ENCODE results near the gene PRKAG2. TPM values are rescaled to one million over a fixed set of nuclear protein-coding genes. Genes with fewer than 3 reads are reported as not detected.
"Not testable (repeated sequence)": the region's sequence is repeated elsewhere in the genome, so short reads cannot be mapped to it uniquely, and the experiment has no call there.

The PRKAG2 gene
- 15.7 and 17.3 TPM in 2 replicates for total RNA-seq

DNA sequence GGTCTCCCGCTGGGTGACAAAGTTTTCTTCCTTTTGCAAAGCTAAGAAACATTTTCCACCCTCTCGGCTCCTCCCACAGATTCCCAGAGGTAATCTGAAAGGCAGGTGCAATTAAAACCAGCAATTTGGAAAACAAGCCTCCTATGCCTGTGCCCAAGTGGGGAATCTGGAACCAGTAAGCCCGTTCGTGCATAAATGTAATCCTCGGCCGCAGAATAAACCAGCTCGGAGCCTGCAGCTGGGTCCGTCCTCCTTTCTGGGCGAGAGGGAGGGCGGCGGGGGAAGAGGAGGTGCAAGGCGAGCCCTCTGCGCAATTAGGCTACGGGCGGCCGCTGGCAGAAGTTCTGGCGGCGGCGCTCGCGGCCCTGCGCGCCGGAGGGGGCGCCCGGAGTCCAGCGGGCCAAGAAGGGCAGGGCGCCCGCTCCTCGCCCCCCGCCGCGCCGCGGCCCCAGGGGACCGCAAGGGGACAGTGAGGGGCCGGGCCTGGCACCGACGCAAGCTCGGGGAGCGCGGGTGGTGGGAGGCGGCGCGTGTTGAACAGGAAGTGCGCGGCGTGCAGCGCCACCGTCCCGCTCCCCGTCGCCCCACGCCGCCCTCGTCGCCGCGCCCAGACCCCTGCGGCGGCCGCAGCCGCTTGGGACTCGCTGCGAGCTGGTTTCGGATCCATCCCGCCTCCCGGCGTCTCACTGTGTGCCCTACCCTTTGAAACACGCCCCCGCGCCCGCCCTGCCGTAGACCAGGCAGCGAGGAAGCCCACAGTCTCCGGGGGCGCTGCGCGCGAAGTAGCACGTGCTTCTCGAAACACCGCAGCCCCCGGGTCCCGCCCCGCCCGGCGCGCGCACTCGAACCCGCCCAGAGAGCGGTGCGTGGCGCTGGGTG, at the start of gene PRKAG2:
TSS of gene PRKAG2 (minus strand) at position 217 of the 879 bp plus-strand sequence. CDS start 495 bp downstream, outside the sequence.
- intact Hi-C loops (cut with micrococcal nuclease) = loop anchor here (1.0 to 5.0 kb wide), 7 partner anchors 40 to 880 kb away; partner anchors contain the start of genes ACTR3B, GALNT11 and KMT2C

DNA sequence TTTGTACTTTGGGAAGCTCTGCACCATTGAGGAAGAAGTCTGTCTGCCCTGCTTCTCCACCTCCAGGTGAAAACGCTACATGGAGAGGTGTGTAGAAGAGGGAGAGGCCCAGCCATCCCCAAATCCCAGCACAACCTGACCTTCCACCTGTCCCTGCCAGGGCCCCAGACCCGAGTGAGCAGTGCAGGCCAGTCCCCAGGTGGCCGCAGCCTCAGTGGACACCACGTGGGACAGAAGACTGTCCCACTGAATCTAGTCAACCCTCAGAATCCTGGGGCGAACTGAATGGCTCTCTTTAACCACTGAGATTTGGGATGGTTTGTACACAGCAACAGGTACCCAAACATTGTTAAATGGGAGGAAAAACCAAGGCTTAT, 49.4 kb upstream of the PRKAG2 start:
- intact Hi-C loops (cut with micrococcal nuclease) = no loop called here

DNA sequence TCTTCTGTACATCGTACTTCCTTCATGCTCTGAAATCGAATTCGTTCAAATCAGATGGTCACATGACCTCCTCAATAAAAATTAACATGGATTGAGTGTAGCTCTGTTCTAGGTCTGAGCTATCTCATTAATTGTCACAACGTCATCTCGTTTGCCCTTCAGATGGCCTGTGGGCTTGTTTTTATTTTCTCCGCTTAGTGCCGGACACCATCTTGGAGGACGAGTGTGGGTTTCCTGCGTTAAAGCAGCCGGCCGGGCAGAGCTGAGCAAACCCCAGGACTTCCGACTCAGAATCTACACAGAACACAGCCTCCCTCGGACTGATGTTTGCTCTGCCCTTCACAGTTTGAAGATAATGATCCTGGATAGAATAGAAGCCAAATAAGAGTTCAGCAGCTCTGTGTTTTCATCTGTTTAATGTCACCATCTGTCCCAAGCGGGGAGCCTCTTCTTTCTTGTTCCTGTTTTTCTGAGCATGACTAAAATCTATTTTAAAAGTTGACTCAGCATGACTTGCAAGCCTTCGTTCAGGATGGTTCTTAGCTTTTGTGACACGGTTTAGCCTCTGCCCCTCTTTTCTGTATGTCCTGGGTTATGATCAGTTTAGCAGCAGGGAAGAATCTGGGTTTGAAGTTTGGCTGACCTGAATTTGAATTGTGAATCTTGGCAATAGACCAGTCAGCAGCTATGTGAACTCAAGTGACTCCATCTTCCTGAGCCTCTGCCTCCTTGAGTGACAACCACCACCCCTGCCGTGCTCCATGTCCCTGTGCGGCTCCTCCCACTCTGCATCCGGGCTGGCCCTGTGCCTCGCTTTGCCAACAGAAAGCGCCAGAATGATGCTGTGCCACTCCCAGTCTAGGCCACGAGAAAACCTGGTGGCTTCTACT, 48.8 kb upstream of the PRKAG2 start:
- intact Hi-C loops (cut with micrococcal nuclease) = no loop called here

- intact Hi-C loops (cut with micrococcal nuclease) = no loop called here
Measured at GRCh38 chr7:151924508-151924907, 47.6 kb upstream of the PRKAG2 start.

DNA sequence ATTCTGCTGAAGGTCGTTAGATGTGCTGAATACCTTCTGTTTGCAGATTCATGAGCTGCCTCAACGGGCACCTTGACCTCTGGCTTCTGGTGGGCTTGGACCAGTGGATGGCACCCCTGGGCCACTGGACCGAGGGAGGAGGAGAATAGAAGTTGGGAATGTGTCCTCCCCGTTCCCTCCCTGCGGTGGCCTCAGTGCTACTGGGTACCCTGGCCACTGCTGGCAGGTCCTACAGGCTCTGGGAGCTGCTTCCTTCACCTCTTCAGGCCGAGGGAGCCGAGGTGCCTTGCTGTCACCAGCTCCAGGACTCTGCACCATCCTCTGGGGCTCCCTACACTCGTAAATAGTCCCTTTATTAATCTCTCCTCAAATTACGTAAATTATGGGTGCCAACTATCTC, 47.1 kb upstream of the PRKAG2 start:
- intact Hi-C loops (cut with micrococcal nuclease) = no loop called here

DNA sequence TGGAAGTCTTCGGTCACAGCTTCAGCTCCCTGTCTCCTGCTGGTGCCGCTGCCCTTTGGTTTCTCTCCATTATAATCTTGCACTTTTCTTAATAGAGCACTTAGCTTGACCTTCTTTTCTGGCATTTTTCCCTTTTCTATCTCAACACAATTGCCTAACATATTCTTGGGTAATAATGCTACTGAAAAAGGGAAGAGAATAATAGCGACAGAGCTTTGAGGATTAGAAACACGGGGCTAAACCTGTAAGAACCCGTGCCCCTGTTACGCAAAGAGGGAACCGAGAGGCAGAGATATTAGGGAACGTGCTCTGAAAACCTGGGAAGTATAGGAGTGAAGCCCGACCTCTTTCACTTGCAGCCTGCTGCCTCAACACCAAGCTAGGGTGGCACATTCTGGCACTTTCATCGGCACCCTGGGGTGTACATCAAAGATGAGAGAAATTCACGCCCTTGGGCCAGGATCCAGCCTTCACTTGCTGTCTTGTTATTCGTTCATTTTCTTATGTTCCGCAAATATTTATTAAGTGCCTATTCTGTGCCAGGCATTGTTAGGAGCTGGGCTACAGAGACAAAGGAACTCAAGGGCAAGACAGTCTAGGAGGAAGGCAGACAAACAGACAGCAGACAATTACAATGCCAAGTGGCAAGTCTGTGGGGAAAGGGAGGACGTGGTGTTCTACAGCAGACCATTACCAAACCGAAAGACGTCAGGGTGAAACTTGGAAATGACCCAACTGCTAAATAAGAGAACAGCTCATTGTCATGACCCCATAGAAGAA, 46.4 kb upstream of the PRKAG2 start:
- intact Hi-C loops (cut with micrococcal nuclease) = no loop called here

GRCh38 chr7:151921451-151921850, 44.5 kb upstream of the PRKAG2 start:
- intact Hi-C loops (cut with micrococcal nuclease) = no loop called here

GRCh38 chr7:151920488-151920887, 43.6 kb upstream of the PRKAG2 start:
- intact Hi-C loops (cut with micrococcal nuclease) = no loop called here

GRCh38 chr7:151919595-151919994, 42.7 kb upstream of the PRKAG2 start:
- intact Hi-C loops (cut with micrococcal nuclease) = no loop called here

DNA sequence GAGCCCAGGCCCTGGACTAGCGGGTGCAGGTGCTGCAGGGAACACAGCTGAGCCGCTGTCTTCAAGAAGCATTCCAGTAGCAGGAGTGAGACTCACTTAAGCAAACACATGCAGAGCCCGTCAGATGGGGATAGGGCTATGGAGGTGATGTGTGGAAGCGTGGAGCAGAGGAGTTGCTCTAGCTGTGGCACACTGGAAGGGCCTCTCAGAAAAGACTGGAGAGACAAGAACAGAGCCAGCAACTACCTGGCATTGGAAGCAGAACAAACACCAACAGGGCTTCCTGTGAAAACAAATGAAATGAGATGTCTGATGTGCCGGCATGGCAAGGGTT, 41.6 kb upstream of the PRKAG2 start:
- intact Hi-C loops (cut with micrococcal nuclease) = no loop called here

GRCh38 chr7:151917791-151918509, 41.0 kb upstream of the PRKAG2 start:
- intact Hi-C loops (cut with micrococcal nuclease) = no loop called here

GRCh38 chr7:151914051-151914450, 37.1 kb upstream of the PRKAG2 start:
- intact Hi-C loops (cut with micrococcal nuclease) = no loop called here

DNA sequence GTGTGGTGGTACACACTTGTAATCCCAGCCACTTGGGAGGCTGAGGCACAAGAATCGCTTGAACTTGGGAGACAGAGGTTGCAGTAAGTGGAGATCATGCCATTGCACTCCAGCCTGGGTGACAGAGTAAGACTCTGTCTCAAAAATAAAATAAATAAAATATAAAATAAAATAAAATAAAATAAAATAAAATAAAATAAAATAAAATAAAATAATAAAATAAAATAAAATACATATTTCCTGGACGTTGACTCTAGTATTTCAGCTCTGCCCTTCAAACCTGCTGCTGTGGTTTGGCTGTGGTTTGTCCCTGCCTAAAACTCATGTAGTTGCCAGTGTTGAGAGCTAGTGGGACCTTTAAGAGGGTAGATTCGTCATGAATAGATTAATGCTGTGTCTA, 33.7 kb upstream of the PRKAG2 start:
- intact Hi-C loops (cut with micrococcal nuclease) = not testable (repeated sequence)

- intact Hi-C loops (cut with micrococcal nuclease) = not testable (repeated sequence)
Measured at GRCh38 chr7:151907115-151907514, 30.2 kb upstream of the PRKAG2 start.

DNA sequence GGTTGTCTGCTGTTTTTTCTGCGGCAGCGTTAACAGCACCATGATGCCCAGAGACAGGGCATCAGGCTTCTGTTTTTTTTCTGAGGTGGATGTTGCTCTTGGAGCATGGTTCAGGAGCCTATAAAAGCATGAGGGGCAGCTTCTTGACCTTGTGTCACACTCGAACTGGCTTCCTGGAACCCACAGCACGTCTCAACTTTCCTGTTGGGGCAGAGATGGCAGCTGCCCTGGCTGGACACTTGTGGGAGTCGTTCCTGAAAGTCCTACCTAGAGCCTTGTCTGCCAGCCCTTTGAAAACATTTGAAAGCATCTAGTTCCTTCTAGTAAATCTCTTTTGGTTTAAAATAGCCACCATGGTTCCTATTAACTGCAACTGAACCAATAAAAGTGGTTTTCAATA, 28.9 kb upstream of the PRKAG2 start:
- intact Hi-C loops (cut with micrococcal nuclease) = no loop called here

DNA sequence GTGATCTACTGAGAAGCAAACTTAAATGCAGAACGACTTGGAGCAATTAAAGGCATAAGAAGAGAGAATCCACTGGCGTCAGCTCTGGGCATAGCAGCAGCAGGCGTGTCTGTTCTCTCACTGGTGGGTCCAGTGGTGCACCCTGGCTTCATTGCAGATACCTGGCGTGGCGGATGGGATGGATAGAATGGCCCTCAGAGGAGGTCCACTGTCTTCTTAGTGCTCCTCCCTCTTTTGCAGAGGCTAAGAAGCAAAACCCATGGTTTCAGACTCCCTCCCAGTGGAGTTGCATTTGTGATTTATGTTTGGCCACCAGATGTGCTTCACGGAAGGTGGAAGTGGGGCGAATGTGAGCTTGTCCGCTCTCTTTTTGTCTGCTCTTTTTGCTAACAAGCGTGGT, 28.4 kb upstream of the PRKAG2 start:
- intact Hi-C loops (cut with micrococcal nuclease) = no loop called here

- intact Hi-C loops (cut with micrococcal nuclease) = no loop called here
Measured at GRCh38 chr7:151904270-151904669, 27.4 kb upstream of the PRKAG2 start.

- intact Hi-C loops (cut with micrococcal nuclease) = no loop called here
Measured at GRCh38 chr7:151903249-151904032, 26.5 kb upstream of the PRKAG2 start.

DNA sequence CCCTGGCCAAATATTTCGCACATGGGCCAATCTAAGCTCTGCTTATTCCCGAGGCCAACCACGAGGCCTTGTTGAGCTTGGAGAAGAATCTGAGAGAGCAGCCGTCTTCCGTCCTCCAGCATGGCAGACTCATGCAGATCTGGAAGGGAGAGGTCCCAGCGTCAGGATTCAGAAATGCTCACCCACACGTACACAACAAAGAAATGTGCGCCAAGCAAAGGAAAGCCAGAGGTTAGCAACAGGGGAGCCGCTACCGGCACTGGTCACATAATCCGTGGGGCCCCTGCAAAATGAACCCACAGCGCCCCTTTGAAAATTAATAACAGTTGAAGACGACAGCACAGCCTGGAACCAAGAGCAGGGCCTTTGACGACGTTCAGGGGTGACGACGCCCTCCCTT, 25.4 kb upstream of the PRKAG2 start:
- intact Hi-C loops (cut with micrococcal nuclease) = no loop called here

GRCh38 chr7:151901828-151902227, 24.9 kb upstream of the PRKAG2 start:
- intact Hi-C loops (cut with micrococcal nuclease) = no loop called here
